ENCODE data around the gene ADGRG2.
"Not testable (repeated sequence)": the region's sequence is repeated elsewhere in the genome, so short reads cannot be mapped to it uniquely, and the experiment has no call there.

Gene ADGRG2

GRCh38 chrX:18981124-18981807, 141.0 kb downstream of the ADGRG2 start:
- POLR2A ChIA-PET = no interaction called here
- Histone ChIP-seq H3K4me1 (ENCODE audit: control insufficient read depth, insufficient read depth, low read length) (no peaks in the 10 kb centered on the region), H3K9me3 (ENCODE audit: control insufficient read depth, insufficient read depth, low read depth, low read length) (no peaks in the 10 kb centered on the region), H3K36me3 (ENCODE audit: control insufficient read depth in 2 of 2, insufficient read depth in 1 of 2, low read length in 2 of 2) (no peaks in the 10 kb centered on the region), H3K4me3 (ENCODE audit: low read depth, low read length) (no peak overlapping the region), H3K27ac (ENCODE audit: extremely low read depth, low read depth, low read length) (no peak overlapping the region)
- CTCF ChIA-PET = interaction anchor here (0.8 kb wide), 1 partner anchor 17 kb away, joined by 3 read pairs; no protein-coding TSS in a partner anchor
- TF ChIP-seq TCF7L2 (IDR thresholded peaks at IDR 0.05; ENCODE audit: borderline replicate concordance, low read depth, low read length) (no peak), ZNF433 (tag by site-specific recombination; IDR thresholded peaks at IDR 0.05; ENCODE audit: low read depth) (no peak), ZSCAN30 (tag by site-specific recombination; IDR thresholded peaks at IDR 0.05) (no peak), ZNF214 (tag by site-specific recombination; IDR thresholded peaks at IDR 0.05; ENCODE audit: borderline replicate concordance) (no peak), ZNF121 (tag by site-specific recombination; IDR thresholded peaks at IDR 0.05) (no peak), ZFHX2 (tag by site-specific recombination; conservative IDR thresholded peaks at IDR 0.05) (no peak)
- TF ChIP-seq, protein P1, sequence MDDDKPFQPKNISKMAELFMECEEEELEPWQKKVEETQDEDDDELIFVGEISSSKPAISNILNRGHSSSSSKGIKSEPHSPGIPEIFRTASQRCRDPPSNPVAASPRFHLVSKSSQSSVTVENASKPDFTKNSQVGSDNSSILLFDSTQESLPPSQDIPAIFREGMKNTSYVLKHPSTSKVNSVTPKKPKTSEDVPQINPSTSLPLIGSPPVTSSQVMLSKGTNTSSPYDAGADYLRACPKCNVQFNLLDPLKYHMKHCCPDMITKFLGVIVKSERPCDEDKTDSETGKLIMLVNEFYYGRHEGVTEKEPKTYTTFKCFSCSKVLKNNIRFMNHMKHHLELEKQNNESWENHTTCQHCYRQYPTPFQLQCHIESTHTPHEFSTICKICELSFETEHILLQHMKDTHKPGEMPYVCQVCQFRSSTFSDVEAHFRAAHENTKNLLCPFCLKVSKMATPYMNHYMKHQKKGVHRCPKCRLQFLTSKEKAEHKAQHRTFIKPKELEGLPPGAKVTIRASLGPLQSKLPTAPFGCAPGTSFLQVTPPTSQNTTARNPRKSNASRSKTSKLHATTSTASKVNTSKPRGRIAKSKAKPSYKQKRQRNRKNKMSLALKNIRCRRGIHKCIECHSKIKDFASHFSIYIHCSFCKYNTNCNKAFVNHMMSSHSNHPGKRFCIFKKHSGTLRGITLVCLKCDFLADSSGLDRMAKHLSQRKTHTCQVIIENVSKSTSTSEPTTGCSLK (tag by site-specific recombination; IDR thresholded peaks at IDR 0.05) = no peak
- TF ChIP-seq, protein P2, sequence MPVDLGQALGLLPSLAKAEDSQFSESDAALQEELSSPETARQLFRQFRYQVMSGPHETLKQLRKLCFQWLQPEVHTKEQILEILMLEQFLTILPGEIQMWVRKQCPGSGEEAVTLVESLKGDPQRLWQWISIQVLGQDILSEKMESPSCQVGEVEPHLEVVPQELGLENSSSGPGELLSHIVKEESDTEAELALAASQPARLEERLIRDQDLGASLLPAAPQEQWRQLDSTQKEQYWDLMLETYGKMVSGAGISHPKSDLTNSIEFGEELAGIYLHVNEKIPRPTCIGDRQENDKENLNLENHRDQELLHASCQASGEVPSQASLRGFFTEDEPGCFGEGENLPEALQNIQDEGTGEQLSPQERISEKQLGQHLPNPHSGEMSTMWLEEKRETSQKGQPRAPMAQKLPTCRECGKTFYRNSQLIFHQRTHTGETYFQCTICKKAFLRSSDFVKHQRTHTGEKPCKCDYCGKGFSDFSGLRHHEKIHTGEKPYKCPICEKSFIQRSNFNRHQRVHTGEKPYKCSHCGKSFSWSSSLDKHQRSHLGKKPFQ (tag by site-specific recombination; IDR thresholded peaks at IDR 0.05) = no peak

- POLR2A ChIA-PET = not testable (repeated sequence)
Observed at GRCh38 chrX:18980262-18980661, 142.0 kb downstream of the ADGRG2 start.

GRCh38 chrX:18974993-18975392, 147.3 kb downstream of the ADGRG2 start:
- Histone ChIP-seq H3K4me3 (ENCODE audit: low read depth, low read length) (no peak overlapping the region), H3K9me3 (ENCODE audit: control insufficient read depth, insufficient read depth, low read depth, low read length) (no peaks in the 10 kb centered on the region), H3K36me3 (ENCODE audit: control insufficient read depth in 2 of 2, insufficient read depth in 1 of 2, low read length in 2 of 2) (no peaks in the 10 kb centered on the region), H3K4me1 (ENCODE audit: control insufficient read depth, insufficient read depth, low read length) (peaks cover 9% of the 10 kb centered on the region; the same call in 1 of the 2 replicates), H3K27ac (ENCODE audit: extremely low read depth, low read depth, low read length) (no peak overlapping the region)
- CTCF ChIA-PET = no interaction called here
- peak; percentile 81 for TF ChIP-seq EGR2 (tag by site-specific recombination; IDR thresholded peaks at IDR 0.05; ENCODE audit: low read depth)
- TF ChIP-seq, protein P3, sequence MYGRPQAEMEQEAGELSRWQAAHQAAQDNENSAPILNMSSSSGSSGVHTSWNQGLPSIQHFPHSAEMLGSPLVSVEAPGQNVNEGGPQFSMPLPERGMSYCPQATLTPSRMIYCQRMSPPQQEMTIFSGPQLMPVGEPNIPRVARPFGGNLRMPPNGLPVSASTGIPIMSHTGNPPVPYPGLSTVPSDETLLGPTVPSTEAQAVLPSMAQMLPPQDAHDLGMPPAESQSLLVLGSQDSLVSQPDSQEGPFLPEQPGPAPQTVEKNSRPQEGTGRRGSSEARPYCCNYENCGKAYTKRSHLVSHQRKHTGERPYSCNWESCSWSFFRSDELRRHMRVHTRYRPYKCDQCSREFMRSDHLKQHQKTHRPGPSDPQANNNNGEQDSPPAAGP (tag by site-specific recombination; IDR thresholded peaks at IDR 0.05) = no peak
- TF ChIP-seq ZXDB (tag by site-specific recombination; IDR thresholded peaks at IDR 0.05) = no peak
- peak; percentile 83 for TF ChIP-seq ZFHX2 (tag by site-specific recombination; conservative IDR thresholded peaks at IDR 0.05)
- no peak for TF ChIP-seq ZSCAN4 (tag by site-specific recombination; IDR thresholded peaks at IDR 0.05)
- no peak for TF ChIP-seq ZNF558 (tag by site-specific recombination; IDR thresholded peaks at IDR 0.05)
- TF ChIP-seq ZNF48 (tag by site-specific recombination; IDR thresholded peaks at IDR 0.05) = no peak
- no peak for TF ChIP-seq ZNF394 (tag by site-specific recombination; IDR thresholded peaks at IDR 0.05; ENCODE audit: borderline replicate concordance)
- TF ChIP-seq, protein P4, sequence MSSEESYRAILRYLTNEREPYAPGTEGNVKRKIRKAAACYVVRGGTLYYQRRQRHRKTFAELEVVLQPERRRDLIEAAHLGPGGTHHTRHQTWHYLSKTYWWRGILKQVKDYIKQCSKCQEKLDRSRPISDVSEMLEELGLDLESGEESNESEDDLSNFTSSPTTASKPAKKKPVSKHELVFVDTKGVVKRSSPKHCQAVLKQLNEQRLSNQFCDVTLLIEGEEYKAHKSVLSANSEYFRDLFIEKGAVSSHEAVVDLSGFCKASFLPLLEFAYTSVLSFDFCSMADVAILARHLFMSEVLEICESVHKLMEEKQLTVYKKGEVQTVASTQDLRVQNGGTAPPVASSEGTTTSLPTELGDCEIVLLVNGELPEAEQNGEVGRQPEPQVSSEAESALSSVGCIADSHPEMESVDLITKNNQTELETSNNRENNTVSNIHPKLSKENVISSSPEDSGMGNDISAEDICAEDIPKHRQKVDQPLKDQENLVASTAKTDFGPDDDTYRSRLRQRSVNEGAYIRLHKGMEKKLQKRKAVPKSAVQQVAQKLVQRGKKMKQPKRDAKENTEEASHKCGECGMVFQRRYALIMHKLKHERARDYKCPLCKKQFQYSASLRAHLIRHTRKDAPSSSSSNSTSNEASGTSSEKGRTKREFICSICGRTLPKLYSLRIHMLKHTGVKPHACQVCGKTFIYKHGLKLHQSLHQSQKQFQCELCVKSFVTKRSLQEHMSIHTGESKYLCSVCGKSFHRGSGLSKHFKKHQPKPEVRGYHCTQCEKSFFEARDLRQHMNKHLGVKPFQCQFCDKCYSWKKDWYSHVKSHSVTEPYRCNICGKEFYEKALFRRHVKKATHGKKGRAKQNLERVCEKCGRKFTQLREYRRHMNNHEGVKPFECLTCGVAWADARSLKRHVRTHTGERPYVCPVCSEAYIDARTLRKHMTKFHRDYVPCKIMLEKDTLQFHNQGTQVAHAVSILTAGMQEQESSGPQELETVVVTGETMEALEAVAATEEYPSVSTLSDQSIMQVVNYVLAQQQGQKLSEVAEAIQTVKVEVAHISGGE (tag by site-specific recombination; conservative IDR thresholded peaks at IDR 0.05; ENCODE audit: low read depth) = no peak
- TF ChIP-seq, protein P5, sequence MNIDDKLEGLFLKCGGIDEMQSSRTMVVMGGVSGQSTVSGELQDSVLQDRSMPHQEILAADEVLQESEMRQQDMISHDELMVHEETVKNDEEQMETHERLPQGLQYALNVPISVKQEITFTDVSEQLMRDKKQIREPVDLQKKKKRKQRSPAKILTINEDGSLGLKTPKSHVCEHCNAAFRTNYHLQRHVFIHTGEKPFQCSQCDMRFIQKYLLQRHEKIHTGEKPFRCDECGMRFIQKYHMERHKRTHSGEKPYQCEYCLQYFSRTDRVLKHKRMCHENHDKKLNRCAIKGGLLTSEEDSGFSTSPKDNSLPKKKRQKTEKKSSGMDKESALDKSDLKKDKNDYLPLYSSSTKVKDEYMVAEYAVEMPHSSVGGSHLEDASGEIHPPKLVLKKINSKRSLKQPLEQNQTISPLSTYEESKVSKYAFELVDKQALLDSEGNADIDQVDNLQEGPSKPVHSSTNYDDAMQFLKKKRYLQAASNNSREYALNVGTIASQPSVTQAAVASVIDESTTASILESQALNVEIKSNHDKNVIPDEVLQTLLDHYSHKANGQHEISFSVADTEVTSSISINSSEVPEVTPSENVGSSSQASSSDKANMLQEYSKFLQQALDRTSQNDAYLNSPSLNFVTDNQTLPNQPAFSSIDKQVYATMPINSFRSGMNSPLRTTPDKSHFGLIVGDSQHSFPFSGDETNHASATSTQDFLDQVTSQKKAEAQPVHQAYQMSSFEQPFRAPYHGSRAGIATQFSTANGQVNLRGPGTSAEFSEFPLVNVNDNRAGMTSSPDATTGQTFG (tag by site-specific recombination; IDR thresholded peaks at IDR 0.05; ENCODE audit: borderline replicate concordance) = no peak
- POLR2A ChIA-PET = no interaction called here

More at GRCh38 chrX:18980262-18980661, 142.0 kb downstream of the ADGRG2 start:
- CTCF ChIA-PET; H3K4me3 ChIP-seq (ENCODE audit: low read depth, low read length); H3K4me1 ChIP-seq (ENCODE audit: control insufficient read depth, insufficient read depth, low read length); H3K36me3 ChIP-seq (ENCODE audit: control insufficient read depth in 2 of 2, insufficient read depth in 1 of 2, low read length in 2 of 2); H3K9me3 ChIP-seq (ENCODE audit: control insufficient read depth, insufficient read depth, low read depth, low read length); H3K27ac ChIP-seq (ENCODE audit: extremely low read depth, low read depth, low read length): not testable (repeated sequence)

Data from HEK293 (cell line).